Measurements from ENCODE around the gene TMC6. TPM values are rescaled to one million over a fixed set of nuclear protein-coding genes. Genes with fewer than 3 reads are reported as not detected.

Gene TMC6
- total RNA-seq, 1 donor from 2014 or later: 61.7 TPM

DNA sequence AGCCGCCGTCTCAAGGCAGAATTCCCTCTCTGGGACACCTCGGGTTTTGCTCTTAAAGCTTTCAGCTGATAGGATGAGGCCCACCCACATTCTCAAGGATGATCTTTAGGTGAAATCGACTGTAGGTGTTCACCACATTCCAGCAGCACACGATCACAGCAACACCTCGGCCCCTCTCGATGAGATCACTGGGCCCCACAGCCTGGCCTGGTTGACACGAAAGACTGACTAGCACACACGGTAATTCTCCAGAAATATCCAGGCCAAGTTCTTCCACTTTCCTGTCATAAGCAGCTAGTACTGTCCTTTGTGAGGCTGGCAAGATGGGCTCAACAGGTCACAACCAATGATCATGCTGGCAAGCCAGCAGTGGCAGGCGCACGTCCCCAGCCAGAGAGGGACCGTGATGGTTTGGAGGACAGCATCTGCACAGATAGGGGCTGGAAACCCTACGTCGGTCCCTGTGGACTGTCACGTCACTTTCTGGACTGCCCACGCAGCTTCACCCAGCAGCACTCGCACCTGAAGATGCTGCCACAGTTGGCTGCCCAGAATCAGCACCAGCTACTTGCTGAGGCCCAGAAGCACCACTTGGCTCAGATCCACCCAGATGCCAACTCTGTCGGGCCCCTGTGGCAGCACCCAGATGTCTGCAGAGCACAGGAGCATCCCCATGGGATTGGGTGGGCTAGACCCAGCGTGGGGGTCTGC is 17.4 kb downstream of the TMC6 start:
- H3K4me3 ChIP-seq (ENCODE audit: insufficient read depth, low read depth, low read length): no peak overlapping the region
- peaks cover 2% of the 10 kb centered on the region for H3K27me3 Mint-ChIP-seq (ENCODE audit: low read depth, unreplicated experiment)
- H3K27ac Mint-ChIP-seq (ENCODE audit: unreplicated experiment): no peak overlapping the region
- no peaks in the 10 kb centered on the region for H3K9me3 ChIP-seq (ENCODE audit: insufficient read depth, low read depth, low read length)
- no peaks in the 10 kb centered on the region for H4K20me1 ChIP-seq (ENCODE audit: insufficient read depth, low read length)
- H2AFZ ChIP-seq (ENCODE audit: low read depth, low read length): no peak overlapping the region
- H3K4me3 Mint-ChIP-seq (ENCODE audit: unreplicated experiment): no peak overlapping the region
- H3K4me1 Mint-ChIP-seq (ENCODE audit: low read depth, unreplicated experiment): no peaks in the 10 kb centered on the region
- no peak overlapping the region for H3K9ac ChIP-seq (ENCODE audit: low read length)
- TF ChIP-seq, protein P1, sequence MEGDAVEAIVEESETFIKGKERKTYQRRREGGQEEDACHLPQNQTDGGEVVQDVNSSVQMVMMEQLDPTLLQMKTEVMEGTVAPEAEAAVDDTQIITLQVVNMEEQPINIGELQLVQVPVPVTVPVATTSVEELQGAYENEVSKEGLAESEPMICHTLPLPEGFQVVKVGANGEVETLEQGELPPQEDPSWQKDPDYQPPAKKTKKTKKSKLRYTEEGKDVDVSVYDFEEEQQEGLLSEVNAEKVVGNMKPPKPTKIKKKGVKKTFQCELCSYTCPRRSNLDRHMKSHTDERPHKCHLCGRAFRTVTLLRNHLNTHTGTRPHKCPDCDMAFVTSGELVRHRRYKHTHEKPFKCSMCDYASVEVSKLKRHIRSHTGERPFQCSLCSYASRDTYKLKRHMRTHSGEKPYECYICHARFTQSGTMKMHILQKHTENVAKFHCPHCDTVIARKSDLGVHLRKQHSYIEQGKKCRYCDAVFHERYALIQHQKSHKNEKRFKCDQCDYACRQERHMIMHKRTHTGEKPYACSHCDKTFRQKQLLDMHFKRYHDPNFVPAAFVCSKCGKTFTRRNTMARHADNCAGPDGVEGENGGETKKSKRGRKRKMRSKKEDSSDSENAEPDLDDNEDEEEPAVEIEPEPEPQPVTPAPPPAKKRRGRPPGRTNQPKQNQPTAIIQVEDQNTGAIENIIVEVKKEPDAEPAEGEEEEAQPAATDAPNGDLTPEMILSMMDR (IDR thresholded peaks at IDR 0.05; ENCODE audit: insufficient read depth, low read depth, low read length): no peak
- TF ChIP-seq EZH2 (IDR thresholded peaks at IDR 0.05; ENCODE audit: insufficient read depth, low read length): no peak
- H3K27ac ChIP-seq (ENCODE audit: low read depth, low read length): no peak overlapping the region
- no peak for DNase-seq (ENCODE audit: low read depth)
- no peak for FAIRE-seq
- H3K4me1 ChIP-seq (ENCODE audit: insufficient read depth, low read length): no peaks in the 10 kb centered on the region
- no peaks in the 10 kb centered on the region for H3K79me2 ChIP-seq (ENCODE audit: insufficient read depth, low read length)
- H3K27me3 ChIP-seq (ENCODE audit: insufficient read depth, low read length): peaks cover 5% of the 10 kb centered on the region
- no peak overlapping the region for H3K4me2 ChIP-seq (ENCODE audit: low read length)
- H3K9me3 Mint-ChIP-seq (ENCODE audit: unreplicated experiment): no peaks in the 10 kb centered on the region
- H3K36me3 ChIP-seq (ENCODE audit: insufficient read depth, low read length): no peaks in the 10 kb centered on the region
- H3K36me3 Mint-ChIP-seq (ENCODE audit: low read depth, unreplicated experiment): peaks cover 8% of the 10 kb centered on the region

DNA sequence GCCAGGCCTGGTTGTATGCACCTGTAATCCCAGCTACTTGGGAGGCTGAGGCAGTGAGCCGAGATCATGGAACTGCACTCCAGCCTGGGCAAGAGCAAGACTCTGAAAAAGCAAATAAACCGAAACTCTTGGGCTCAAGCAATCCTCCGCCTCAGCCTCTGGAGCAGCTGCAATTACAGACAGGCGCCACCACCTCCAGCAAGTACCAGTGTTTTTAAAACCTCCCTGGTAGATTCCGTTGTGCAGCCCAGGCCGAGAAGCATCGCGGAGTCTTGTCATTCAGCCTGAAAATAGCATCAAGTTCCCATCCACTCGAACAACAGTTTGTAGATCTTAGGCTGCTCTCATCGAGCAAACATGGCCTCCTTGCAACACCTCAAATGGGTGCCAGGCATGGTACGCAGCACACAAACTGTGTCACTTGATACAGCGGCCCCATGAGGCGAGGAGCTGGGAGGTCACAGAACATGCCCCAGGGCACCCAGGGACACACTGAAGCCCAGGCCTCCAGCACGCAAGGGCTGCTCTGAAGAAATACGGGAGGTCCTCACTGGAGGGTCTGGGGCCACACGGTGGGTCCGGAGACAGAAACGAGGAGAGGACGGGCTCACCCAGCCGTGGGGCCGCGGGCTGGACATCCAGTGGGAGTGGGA is 18.1 kb downstream of the TMC6 start:
- H3K36me3 ChIP-seq (ENCODE audit: insufficient read depth, low read length): no peaks in the 10 kb centered on the region
- FAIRE-seq (no peak), DNase-seq (ENCODE audit: low read depth) (no peak)
- Mint-ChIP-seq H3K4me3 (ENCODE audit: unreplicated experiment) (no peak overlapping the region), H3K36me3 (ENCODE audit: low read depth, unreplicated experiment) (peaks cover 8% of the 10 kb centered on the region), H3K27ac (ENCODE audit: unreplicated experiment) (no peak overlapping the region), H3K27me3 (ENCODE audit: low read depth, unreplicated experiment) (peaks cover 2% of the 10 kb centered on the region), H3K9me3 (ENCODE audit: unreplicated experiment) (no peaks in the 10 kb centered on the region), H3K4me1 (ENCODE audit: low read depth, unreplicated experiment) (no peaks in the 10 kb centered on the region)
- no peak overlapping the region for H3K4me2 ChIP-seq (ENCODE audit: low read length)
- TF ChIP-seq, protein P1 (IDR thresholded peaks at IDR 0.05; ENCODE audit: insufficient read depth, low read depth, low read length): no peak
- TF ChIP-seq EZH2 (IDR thresholded peaks at IDR 0.05; ENCODE audit: insufficient read depth, low read length): no peak
- H3K4me3 ChIP-seq (ENCODE audit: insufficient read depth, low read depth, low read length): no peak overlapping the region
- H2AFZ ChIP-seq (ENCODE audit: low read depth, low read length): no peak overlapping the region
- no peaks in the 10 kb centered on the region for H3K4me1 ChIP-seq (ENCODE audit: insufficient read depth, low read length)
- no peak overlapping the region for H3K27ac ChIP-seq (ENCODE audit: low read depth, low read length)
- H3K79me2 ChIP-seq (ENCODE audit: insufficient read depth, low read length): no peaks in the 10 kb centered on the region
- peaks cover 5% of the 10 kb centered on the region for H3K27me3 ChIP-seq (ENCODE audit: insufficient read depth, low read length)
- H3K9ac ChIP-seq (ENCODE audit: low read length): no peak overlapping the region
- no peaks in the 10 kb centered on the region for H4K20me1 ChIP-seq (ENCODE audit: insufficient read depth, low read length)
- no peaks in the 10 kb centered on the region for H3K9me3 ChIP-seq (ENCODE audit: insufficient read depth, low read depth, low read length)

DNA sequence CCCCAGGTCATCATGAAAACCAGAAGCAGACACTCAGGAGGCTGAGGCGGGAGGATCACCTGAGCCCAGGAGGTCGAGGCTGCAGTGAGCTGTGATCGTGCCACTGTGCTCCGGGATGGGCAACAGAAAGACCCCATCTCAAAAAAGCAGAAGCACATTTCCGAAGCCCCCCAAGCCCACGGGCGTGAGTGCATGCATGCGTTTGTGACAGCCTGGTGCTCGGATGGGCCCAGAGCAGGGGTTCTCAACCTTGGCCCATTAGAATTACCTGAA is 19.1 kb downstream of the TMC6 start:
- H3K27ac Mint-ChIP-seq (ENCODE audit: unreplicated experiment): no peak overlapping the region
- H3K4me3 Mint-ChIP-seq (ENCODE audit: unreplicated experiment): no peak overlapping the region
- no peak overlapping the region for H3K4me2 ChIP-seq (ENCODE audit: low read length)
- no peaks in the 10 kb centered on the region for H4K20me1 ChIP-seq (ENCODE audit: insufficient read depth, low read length)
- no peak overlapping the region for H3K9ac ChIP-seq (ENCODE audit: low read length)
- H3K27me3 ChIP-seq (ENCODE audit: insufficient read depth, low read length): peaks cover 5% of the 10 kb centered on the region
- H3K4me1 ChIP-seq (ENCODE audit: insufficient read depth, low read length): no peaks in the 10 kb centered on the region
- H3K4me1 Mint-ChIP-seq (ENCODE audit: low read depth, unreplicated experiment): no peaks in the 10 kb centered on the region
- H3K9me3 Mint-ChIP-seq (ENCODE audit: unreplicated experiment): no peaks in the 10 kb centered on the region
- DNase-seq (ENCODE audit: low read depth): no peak
- H3K9me3 ChIP-seq (ENCODE audit: insufficient read depth, low read depth, low read length): no peaks in the 10 kb centered on the region
- no peaks in the 10 kb centered on the region for H3K36me3 ChIP-seq (ENCODE audit: insufficient read depth, low read length)
- no peak overlapping the region for H2AFZ ChIP-seq (ENCODE audit: low read depth, low read length)
- no peak overlapping the region for H3K27ac ChIP-seq (ENCODE audit: low read depth, low read length)
- peaks cover 2% of the 10 kb centered on the region for H3K27me3 Mint-ChIP-seq (ENCODE audit: low read depth, unreplicated experiment)
- no peaks in the 10 kb centered on the region for H3K79me2 ChIP-seq (ENCODE audit: insufficient read depth, low read length)
- H3K4me3 ChIP-seq (ENCODE audit: insufficient read depth, low read depth, low read length): no peak overlapping the region
- TF ChIP-seq EZH2 (IDR thresholded peaks at IDR 0.05; ENCODE audit: insufficient read depth, low read length): no peak
- FAIRE-seq: no peak
- H3K36me3 Mint-ChIP-seq (ENCODE audit: low read depth, unreplicated experiment): peaks cover 8% of the 10 kb centered on the region

All from astrocyte (in vitro differentiated cells and primary cell).